Suprapubic skin (tissue), 4 donors: ENCODE measurements around the gene EPB41L5. TPM values are rescaled to one million over a fixed set of nuclear protein-coding genes. Genes with fewer than 3 reads are reported as not detected.

ENCODE experiments used
- DNase-seq, 2 donors: peaks; one replicate each; pipeline ENCODE4 v3.0.0-alpha.2; 2019; ENCODE audit warnings: low spot score in 2 of 2
- H3K27ac ChIP-seq: fragments of 200-600 bp; sonication (generic); one replicate; pipeline ENCODE4 v1.5.1; 2019
- H3K27me3 ChIP-seq: fragments of 200-600 bp; sonication (generic); one replicate; pipeline ENCODE4 v1.5.1; 2019
- H3K36me3 ChIP-seq: fragments of 200-600 bp; sonication (generic); one replicate; pipeline ENCODE4 v1.5.1; 2019
- H3K4me1 ChIP-seq: fragments of 200-600 bp; sonication (generic); one replicate; pipeline ENCODE4 v1.5.1; 2019
- H3K4me3 ChIP-seq: fragments of 200-600 bp; sonication (generic); one replicate; pipeline ENCODE4 v1.5.1; 2019; ENCODE audit warnings: mild to moderate bottlenecking
- H3K9me3 ChIP-seq: fragments of 200-600 bp; sonication (generic); one replicate; pipeline ENCODE4 v1.5.1; 2019
- CTCF ChIP-seq, 2 donors: fragments of 200-600 bp in 1 of 2; fragments of 450-650 bp in 1 of 2; sonication (generic) in 1 of 2; IDR thresholded peaks; one replicate each; pipeline ENCODE4 v1.5.1; 2016 to 2019; ENCODE audit warnings: antibody characterized with exemption in 2 of 2, mild to moderate bottlenecking in 1 of 2, moderate library complexity in 1 of 2
- EP300 ChIP-seq: sonication (generic); formaldehyde crosslinking; IDR thresholded peaks from one replicate; pipeline ENCODE4 v1.6.1; 2017; ENCODE audit warnings: antibody characterized with exemption
- POLR2A ChIP-seq, 2 donors: fragments of 450-650 bp; IDR thresholded peaks; one replicate each; pipeline ENCODE4 v1.6.1; 2017; ENCODE audit warnings: antibody characterized with exemption in 2 of 2, mild to moderate bottlenecking in 2 of 2, moderate library complexity in 2 of 2
- POLR2AphosphoS5 ChIP-seq, 3 donors: sonication (generic); formaldehyde crosslinking; IDR thresholded peaks; one replicate each; pipeline ENCODE4 v1.6.1; 2017; ENCODE audit warnings: antibody characterized with exemption in 3 of 3
- WGBS: methylation state at CpG from one replicate; pipeline ENCODE4 v1.1.5; 2018; 5-methylcytosine and 5-hydroxymethylcytosine counted together
- total RNA-seq, 4 donors: library from RNA; depleted of rRNA; stranded (reverse); fragments of >200 nt; gene quantifications; one replicate each; pipeline ENCODE4 v1.1.0, GENCODE V29; 2016

The EPB41L5 gene
- total RNA-seq, 4 donors from 2014 or later = 19.5 to 34.6 (median 31.0) TPM

GRCh38 chr2:120013597-120014223 is 833 bp downstream of the EPB41L5 start:
- H3K4me1 ChIP-seq = peaks cover 15% of the 10 kb centered on the region
- H3K4me3 ChIP-seq = peak overlapping the region; percentile 82
- TF ChIP-seq CTCF (IDR thresholded peaks at IDR 0.05) = no peak
- no peak for TF ChIP-seq EP300
- no peak for TF ChIP-seq POLR2AphosphoS5 (IDR thresholded peaks at IDR 0.05)
- no peak for TF ChIP-seq POLR2A (IDR thresholded peaks at IDR 0.05)
- no peaks in the 10 kb centered on the region for H3K9me3 ChIP-seq
- peak overlapping the region; percentile 86 for H3K27ac ChIP-seq
- 19% methylated on average over 17 of the region's 17 CpGs for whole genome bisulfite sequencing
- H3K27me3 ChIP-seq = no peaks in the 10 kb centered on the region
- no peaks in the 10 kb centered on the region for H3K36me3 ChIP-seq
- no peak for DNase-seq

- Histone ChIP-seq H3K4me1 (peaks cover 15% of the 10 kb centered on the region), H3K4me3 (peak overlapping the region; percentile 82), H3K36me3 (no peaks in the 10 kb centered on the region), H3K27ac (no peak overlapping the region), H3K9me3 (no peaks in the 10 kb centered on the region), H3K27me3 (no peaks in the 10 kb centered on the region)
- 62% methylated on average over 8 of the region's 8 CpGs for WGBS
- no peak for DNase-seq
- TF ChIP-seq EP300 = no peak
- no peak for TF ChIP-seq CTCF (IDR thresholded peaks at IDR 0.05)
- no peak for TF ChIP-seq POLR2AphosphoS5 (IDR thresholded peaks at IDR 0.05)
- no peak for TF ChIP-seq POLR2A (IDR thresholded peaks at IDR 0.05)
These were observed 1.5 kb downstream of the EPB41L5 start for GRCh38 chr2:120014226-120014980.

GRCh38 chr2:120016800-120017199 is 3.9 kb downstream of the EPB41L5 start:
- Histone ChIP-seq H3K27me3 (no peaks in the 10 kb centered on the region), H3K36me3 (no peaks in the 10 kb centered on the region), H3K9me3 (no peaks in the 10 kb centered on the region), H3K4me1 (peaks cover 15% of the 10 kb centered on the region), H3K4me3 (no peak overlapping the region), H3K27ac (no peak overlapping the region)
- TF ChIP-seq POLR2AphosphoS5 (IDR thresholded peaks at IDR 0.05) (no peak), POLR2A (IDR thresholded peaks at IDR 0.05) (no peak), EP300 (no peak), CTCF (IDR thresholded peaks at IDR 0.05) (no peak)
- WGBS = 76% methylated on average over 3 of the region's 3 CpGs
- no peak for DNase-seq

GRCh38 chr2:120017201-120017600 is 4.3 kb downstream of the EPB41L5 start:
- WGBS = 75% methylated on average over 2 of the region's 2 CpGs
- Histone ChIP-seq H3K27me3 (no peaks in the 10 kb centered on the region), H3K36me3 (no peaks in the 10 kb centered on the region), H3K9me3 (no peaks in the 10 kb centered on the region), H3K4me3 (no peak overlapping the region), H3K4me1 (peaks cover 13% of the 10 kb centered on the region), H3K27ac (no peak overlapping the region)
- DNase-seq = no peak
- TF ChIP-seq POLR2AphosphoS5 (IDR thresholded peaks at IDR 0.05) = no peak
- TF ChIP-seq EP300 = no peak
- no peak for TF ChIP-seq CTCF (IDR thresholded peaks at IDR 0.05)

GRCh38 chr2:120018549-120018948 is 5.7 kb downstream of the EPB41L5 start:
- no peaks in the 10 kb centered on the region for H3K27me3 ChIP-seq
- DNase-seq = no peak
- no peak overlapping the region for H3K4me3 ChIP-seq
- peaks cover 7% of the 10 kb centered on the region for H3K4me1 ChIP-seq
- H3K36me3 ChIP-seq = no peaks in the 10 kb centered on the region
- TF ChIP-seq POLR2AphosphoS5 (IDR thresholded peaks at IDR 0.05) = no peak
- TF ChIP-seq POLR2A (IDR thresholded peaks at IDR 0.05) = no peak
- no peaks in the 10 kb centered on the region for H3K9me3 ChIP-seq
- WGBS = 96% methylated on average over 4 of the region's 4 CpGs
- no peak overlapping the region for H3K27ac ChIP-seq
